Naive B cell (primary cell): Measurements from ENCODE around the gene RAB11A. TPM values are rescaled to one million over a fixed set of nuclear protein-coding genes. Genes with fewer than 3 reads are reported as not detected.

Source experiments
- ATAC-seq, 2 donors: fragments of 150-1000 bp; cut with Tn5 transposase; 2 replicates each; pipeline ENCODE4 v1.10.0; 2021; ENCODE audit warnings: low read depth in 2 of 2, mild to moderate bottlenecking in 2 of 2, moderate library complexity in 2 of 2
- DNase-seq: peaks from one replicate; pipeline ENCODE4 v3.0.0; 2022
- H3K27ac Mint-ChIP-seq, 6 donors: one replicate each; pipeline ENCODE4 v1.8.0; 2020 to 2022; ENCODE audit warnings: mild to moderate bottlenecking in 6 of 6, mixed read lengths in 6 of 6, moderate library complexity in 5 of 6, inconsistent platforms in 2 of 6
- H3K27me3 Mint-ChIP-seq, 3 donors: one replicate each; pipeline ENCODE4 v1.8.0; 2021 to 2022; ENCODE audit warnings: mixed read lengths in 3 of 3, mild to moderate bottlenecking in 1 of 3
- H3K36me3 Mint-ChIP-seq, 2 donors: one replicate each; pipeline ENCODE4 v1.8.0; 2020 to 2022; ENCODE audit warnings: mixed read lengths in 2 of 2, inconsistent platforms in 1 of 2, mild to moderate bottlenecking in 1 of 2
- H3K4me1 Mint-ChIP-seq, 3 donors: one replicate each; pipeline ENCODE4 v1.8.0; 2020 to 2022; ENCODE audit warnings: mixed read lengths in 3 of 3, inconsistent platforms in 1 of 3, mild to moderate bottlenecking in 1 of 3, moderate library complexity in 1 of 3
- H3K4me3 Mint-ChIP-seq, 8 donors: one replicate each; pipeline ENCODE4 v1.8.0; 2020 to 2022; ENCODE audit warnings: mild to moderate bottlenecking in 8 of 8, mixed read lengths in 8 of 8, moderate library complexity in 8 of 8, inconsistent platforms in 2 of 8
- H3K9me3 Mint-ChIP-seq, 7 donors: one replicate each; pipeline ENCODE4 v1.8.0; 2020 to 2022; ENCODE audit warnings: mixed read lengths in 7 of 7, mild to moderate bottlenecking in 5 of 7, inconsistent platforms in 2 of 7, moderate library complexity in 1 of 7
- polyA plus RNA-seq, 6 donors: library from polyadenylated mRNA; unstranded; fragments of 300-500 nt; fragmentation: Illumina TruSeq; gene quantifications; one replicate each; pipeline ENCODE4 v1.2.3, GENCODE V29; 2021; ENCODE audit warnings: low read depth in 6 of 6

RAB11A gene
- polyA plus RNA-seq, 6 donors from 2014 or later = 204 to 294 (median 234) TPM

DNA sequence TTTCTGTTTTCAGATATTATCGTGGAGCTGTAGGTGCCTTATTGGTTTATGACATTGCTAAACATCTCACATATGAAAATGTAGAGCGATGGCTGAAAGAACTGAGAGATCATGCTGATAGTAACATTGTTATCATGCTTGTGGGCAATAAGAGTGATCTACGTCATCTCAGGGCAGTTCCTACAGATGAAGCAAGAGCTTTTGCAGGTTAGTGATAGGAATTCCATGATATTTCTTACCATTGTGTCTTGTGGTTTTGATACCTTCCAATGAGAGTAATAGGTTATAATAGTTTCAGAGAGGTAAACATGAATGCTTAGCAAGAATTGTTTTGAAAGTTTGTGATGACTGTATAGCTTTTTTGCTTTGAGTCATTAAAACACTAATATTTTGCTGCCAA is 8.5 kb downstream of the RAB11A start:
- Mint-ChIP-seq H3K9me3 (no peaks in the 10 kb centered on the region), H3K36me3 (peaks cover 11% of the 10 kb centered on the region in 2 donors), H3K4me3 (no peak overlapping the region), H3K4me1 (peaks cover 15 to 24% (median 23%) of the 10 kb centered on the region in 3 donors), H3K27me3 (no peaks in the 10 kb centered on the region), H3K27ac (no peak overlapping the region)
- no peak for ATAC-seq
- DNase-seq = no peak

DNA sequence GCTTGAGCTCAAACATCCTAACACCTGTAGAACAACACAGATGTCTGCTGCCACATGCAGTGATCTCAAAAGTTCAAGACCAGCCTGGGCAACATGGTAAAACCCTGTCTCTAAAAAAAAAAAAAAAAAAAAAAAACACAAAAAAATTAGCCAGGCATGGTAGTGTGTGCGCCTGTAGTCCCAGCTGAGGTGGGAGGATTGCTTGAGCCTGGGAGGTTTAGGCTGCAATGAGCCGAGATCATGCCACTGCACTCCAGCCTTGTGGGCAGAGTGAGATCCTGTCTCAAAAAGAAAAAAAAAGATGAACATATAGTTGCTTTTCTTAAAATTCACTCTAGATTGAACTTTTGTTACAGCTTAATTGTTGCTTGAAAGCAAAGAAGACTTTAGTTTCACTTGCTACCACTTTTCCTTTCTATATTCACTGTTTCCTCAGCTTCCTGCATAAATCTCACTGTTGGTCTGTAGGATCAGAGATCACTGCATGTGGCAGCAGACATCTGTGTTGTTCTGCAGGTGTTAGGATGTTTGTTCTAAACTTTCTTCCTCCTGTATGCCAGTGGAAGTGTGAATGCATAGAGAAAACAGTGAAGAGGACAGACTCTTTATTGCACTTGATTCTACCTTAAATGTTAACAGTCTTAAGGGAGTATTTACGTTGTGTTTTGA is 12.6 kb downstream of the RAB11A start:
- peaks cover 11 to 17% of the 10 kb centered on the region in 2 donors for H3K36me3 Mint-ChIP-seq
- DNase-seq (no peak), ATAC-seq (peak; percentile 21 to 31)
- H3K9me3 Mint-ChIP-seq = no peaks in the 10 kb centered on the region
- H3K27ac Mint-ChIP-seq = peak overlapping the region; percentile 41 to 88 (median 76)
- peaks cover 35 to 48% (median 40%) of the 10 kb centered on the region in 3 donors for H3K4me1 Mint-ChIP-seq
- H3K4me3 Mint-ChIP-seq = peak overlapping the region in 7 of 8 donors; percentile 34 to 77 (median 71)
- no peaks in the 10 kb centered on the region for H3K27me3 Mint-ChIP-seq

DNA sequence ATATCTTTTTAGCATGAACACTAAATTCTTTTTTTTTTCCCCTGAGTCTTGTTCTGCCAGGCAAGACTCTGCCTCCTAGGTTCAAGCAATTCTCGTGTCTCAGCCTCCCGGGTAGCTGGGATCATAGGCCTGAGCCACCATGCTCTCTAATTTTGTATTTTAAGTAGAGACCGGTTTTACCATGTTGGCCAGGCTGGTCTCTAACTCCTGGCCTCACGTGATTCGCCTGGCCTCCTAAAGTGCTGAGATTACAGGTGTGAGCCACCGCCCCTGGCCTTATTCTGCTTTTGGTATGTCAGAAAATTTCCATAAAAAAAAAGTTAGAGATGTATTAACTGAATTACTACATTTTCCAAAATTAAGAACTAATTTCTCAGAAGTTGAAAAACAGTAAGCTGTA is 14.3 kb downstream of the RAB11A start:
- Mint-ChIP-seq H3K36me3 (peaks cover 0 to 16% of the 10 kb centered on the region in 2 donors), H3K4me3 (peak overlapping the region in 6 of 8 donors; percentile 21 to 80 (median 28)), H3K9me3 (no peaks in the 10 kb centered on the region)

DNA sequence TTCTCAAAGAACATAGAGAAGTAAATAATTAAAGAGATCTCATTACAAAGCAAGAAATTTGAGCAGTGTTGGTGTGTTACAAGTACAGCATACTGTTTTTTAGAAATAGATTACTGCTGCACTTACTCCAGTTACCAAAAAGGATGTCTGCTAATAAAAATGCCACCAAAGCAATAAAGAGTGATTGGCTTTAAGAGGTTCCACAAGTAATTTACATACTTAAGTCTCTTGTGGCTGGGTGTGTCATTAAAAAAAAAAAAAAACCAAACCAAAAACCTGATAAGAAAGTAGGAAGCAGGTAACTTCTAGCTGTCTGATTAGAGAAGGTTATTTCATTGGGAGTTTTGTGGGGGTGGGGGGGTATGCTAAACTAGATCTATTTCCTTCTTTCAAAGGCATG is 15.2 kb downstream of the RAB11A start:
- Mint-ChIP-seq H3K9me3 (no peaks in the 10 kb centered on the region), H3K27ac (peak overlapping the region; percentile 52 to 91 (median 74)), H3K27me3 (no peaks in the 10 kb centered on the region), H3K4me3 (peak overlapping the region; percentile 2 to 65 (median 36)), H3K36me3 (peaks cover 0 to 14% of the 10 kb centered on the region in 2 donors), H3K4me1 (peaks cover 32 to 51% (median 40%) of the 10 kb centered on the region in 3 donors)
- ATAC-seq (peak; percentile 83 to 87), DNase-seq (peak; percentile 43)

More for the DNA sequence above, 14.3 kb downstream of the RAB11A start:
- DNase-seq (no peak), ATAC-seq (no peak)
- Mint-ChIP-seq H3K27me3 (no peaks in the 10 kb centered on the region), H3K27ac (peak overlapping the region in 5 of 6 donors; percentile 74 to 88 (median 86)), H3K4me1 (peaks cover 32 to 51% (median 40%) of the 10 kb centered on the region in 3 donors)

DNA sequence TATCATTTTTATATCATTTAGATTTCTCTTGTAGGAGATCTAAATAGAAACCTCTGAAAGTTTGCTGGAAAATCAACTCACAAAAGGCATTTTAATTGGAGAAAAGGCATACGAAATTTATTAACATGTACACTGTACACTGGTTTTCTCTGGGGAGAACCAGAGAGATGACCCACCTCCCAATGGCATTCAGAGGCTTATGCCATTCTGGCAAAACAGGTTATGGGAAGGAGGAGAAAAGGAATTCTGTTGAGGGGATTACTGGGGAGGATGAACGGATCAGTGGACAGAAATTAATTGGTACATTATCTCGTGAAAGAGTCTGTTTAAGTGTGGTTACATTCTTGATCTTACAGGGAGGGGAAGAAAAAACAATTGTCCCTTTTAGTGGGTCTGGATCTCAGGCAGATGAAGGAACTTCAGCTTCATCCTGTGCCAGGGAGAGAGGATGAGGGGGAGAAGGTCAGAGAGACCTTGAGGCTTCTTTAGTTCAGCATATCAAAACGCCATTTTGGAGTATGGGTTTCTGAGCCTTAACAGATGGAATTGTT is 16.5 kb downstream of the RAB11A start:
- Mint-ChIP-seq H3K4me1 (peaks cover 35 to 51% (median 40%) of the 10 kb centered on the region in 3 donors), H3K36me3 (peaks cover 0 to 10% of the 10 kb centered on the region in 2 donors), H3K27ac (peak overlapping the region in 4 of 6 donors; percentile 43 to 87 (median 48)), H3K27me3 (no peaks in the 10 kb centered on the region), H3K4me3 (no peak overlapping the region), H3K9me3 (no peaks in the 10 kb centered on the region)
- no peak for ATAC-seq
- no peak for DNase-seq

DNA sequence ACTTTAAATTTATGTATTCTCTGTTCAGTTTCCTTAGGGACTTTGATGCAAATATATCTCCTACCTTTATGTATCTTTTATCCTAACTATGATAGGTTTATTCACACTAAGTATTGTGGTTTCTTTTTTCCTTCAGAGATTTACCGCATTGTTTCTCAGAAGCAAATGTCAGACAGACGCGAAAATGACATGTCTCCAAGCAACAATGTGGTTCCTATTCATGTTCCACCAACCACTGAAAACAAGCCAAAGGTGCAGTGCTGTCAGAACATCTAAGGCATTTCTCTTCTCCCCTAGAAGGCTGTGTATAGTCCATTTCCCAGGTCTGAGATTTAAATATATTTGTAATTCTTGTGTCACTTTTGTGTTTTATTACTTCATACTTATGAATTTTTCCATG is 18.3 kb downstream of the RAB11A start:
- H3K27me3 Mint-ChIP-seq = no peaks in the 10 kb centered on the region
- DNase-seq = no peak
- H3K36me3 Mint-ChIP-seq = peaks cover 0 to 18% of the 10 kb centered on the region in 2 donors
- no peak overlapping the region for H3K27ac Mint-ChIP-seq
- no peak overlapping the region for H3K4me3 Mint-ChIP-seq
- no peak for ATAC-seq
- H3K4me1 Mint-ChIP-seq = peaks cover 25 to 37% (median 28%) of the 10 kb centered on the region in 3 donors
- no peaks in the 10 kb centered on the region for H3K9me3 Mint-ChIP-seq

DNA sequence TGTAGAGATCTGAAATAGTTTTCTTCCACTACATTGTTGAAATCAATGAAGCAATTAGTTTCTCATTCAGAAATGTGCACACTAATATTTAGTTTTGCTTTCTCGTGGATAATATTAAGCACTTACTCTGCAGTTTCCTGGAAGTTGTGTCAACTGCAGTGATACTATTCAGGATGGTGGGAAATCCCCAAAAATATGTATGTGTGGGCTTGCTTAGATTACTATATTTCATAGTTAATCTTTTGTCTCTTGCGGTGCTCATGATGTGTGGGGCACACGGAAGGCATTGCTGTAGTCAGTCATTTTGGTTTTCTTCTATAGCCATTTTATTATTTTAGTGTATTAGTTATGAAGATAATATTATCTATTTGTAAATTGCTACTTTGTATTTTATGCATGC is 19.7 kb downstream of the RAB11A start:
- H3K9me3 Mint-ChIP-seq = no peaks in the 10 kb centered on the region
- H3K36me3 Mint-ChIP-seq = peaks cover 0 to 20% of the 10 kb centered on the region in 2 donors
- H3K4me3 Mint-ChIP-seq = no peak overlapping the region
- ATAC-seq (no peak), DNase-seq (no peak)
- H3K4me1 Mint-ChIP-seq = peaks cover 15 to 24% (median 16%) of the 10 kb centered on the region in 3 donors
- H3K27ac Mint-ChIP-seq = no peak overlapping the region
- no peaks in the 10 kb centered on the region for H3K27me3 Mint-ChIP-seq

DNA sequence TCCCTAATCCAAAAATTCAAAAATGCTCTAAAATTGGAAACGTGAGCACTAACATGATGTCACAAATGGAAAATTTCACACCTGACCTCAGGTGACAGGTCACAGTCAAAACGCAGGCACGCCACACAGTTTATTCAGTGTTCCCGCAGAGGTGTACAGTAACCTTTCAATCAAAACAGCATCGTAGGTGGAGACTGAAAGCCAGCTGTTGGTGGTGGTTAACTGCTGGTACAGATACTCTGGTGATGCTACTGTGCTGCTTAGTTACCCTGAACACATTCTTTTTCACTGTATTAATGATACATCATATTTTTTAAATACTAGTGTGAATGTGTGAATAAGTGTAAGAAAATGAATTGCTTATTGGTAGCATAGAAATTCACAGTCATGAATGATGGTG is 23.8 kb downstream of the RAB11A start:
- peaks cover 0 to 9% (median 5%) of the 10 kb centered on the region in 3 donors for H3K4me1 Mint-ChIP-seq
- no peaks in the 10 kb centered on the region for H3K9me3 Mint-ChIP-seq
- no peak overlapping the region for H3K4me3 Mint-ChIP-seq
- H3K27ac Mint-ChIP-seq = no peak overlapping the region
- H3K27me3 Mint-ChIP-seq = no peaks in the 10 kb centered on the region
- no peak for DNase-seq
- peaks cover 0 to 13% of the 10 kb centered on the region in 2 donors for H3K36me3 Mint-ChIP-seq
- no peak for ATAC-seq

DNA sequence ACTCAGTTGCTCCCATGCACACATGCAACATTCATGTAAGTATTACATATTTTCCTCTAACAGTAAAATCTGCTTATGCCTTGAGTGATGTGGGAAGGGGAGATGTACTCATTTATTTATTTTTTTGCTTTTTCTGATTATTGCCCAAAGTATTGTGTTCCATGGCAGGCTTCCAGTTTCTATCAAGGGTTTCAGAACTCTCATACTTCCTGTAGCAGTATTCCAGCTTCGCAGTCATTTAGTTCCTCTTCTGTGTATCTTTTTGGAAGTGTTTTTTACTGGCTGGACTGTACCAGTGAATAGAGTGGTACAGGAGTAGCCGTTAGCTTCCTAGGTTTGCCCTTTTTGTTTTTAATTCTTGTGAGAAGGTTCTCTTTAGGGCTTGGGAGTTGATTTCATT is 26.9 kb downstream of the RAB11A start:
- no peak for DNase-seq
- Mint-ChIP-seq H3K9me3 (no peaks in the 10 kb centered on the region), H3K36me3 (peaks cover 0 to 21% of the 10 kb centered on the region in 2 donors), H3K27ac (peak overlapping the region in 1 of 6 donors; percentile 71), H3K4me1 (peaks cover 0 to 4% (median 2%) of the 10 kb centered on the region in 3 donors), H3K27me3 (no peaks in the 10 kb centered on the region), H3K4me3 (no peak overlapping the region)
- no peak for ATAC-seq

DNA sequence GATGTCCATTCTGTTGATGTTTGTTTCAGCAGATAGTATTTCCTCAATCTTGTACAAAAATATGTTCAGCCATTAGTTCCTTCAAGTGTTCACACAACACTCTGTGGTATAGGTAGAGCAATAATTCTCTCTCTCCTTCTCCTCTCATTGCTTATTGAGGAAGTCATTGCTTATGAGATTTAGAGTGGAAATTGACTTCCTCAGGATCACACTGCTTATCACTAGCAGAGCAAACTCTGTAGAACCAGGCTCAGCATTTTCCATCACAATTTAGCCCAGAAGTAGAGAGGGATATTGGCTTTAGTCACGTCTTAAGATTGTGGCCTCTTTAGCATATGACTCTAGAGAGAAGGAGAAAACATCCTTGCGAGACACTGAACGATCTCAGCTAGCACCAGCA is 31.2 kb downstream of the RAB11A start:
- Mint-ChIP-seq H3K4me1 (peaks cover 20 to 27% (median 23%) of the 10 kb centered on the region in 3 donors), H3K4me3 (no peak overlapping the region), H3K9me3 (no peaks in the 10 kb centered on the region), H3K27me3 (no peaks in the 10 kb centered on the region), H3K27ac (no peak overlapping the region), H3K36me3 (peaks cover 0 to 16% of the 10 kb centered on the region in 2 donors)
- DNase-seq (no peak), ATAC-seq (no peak)

DNA sequence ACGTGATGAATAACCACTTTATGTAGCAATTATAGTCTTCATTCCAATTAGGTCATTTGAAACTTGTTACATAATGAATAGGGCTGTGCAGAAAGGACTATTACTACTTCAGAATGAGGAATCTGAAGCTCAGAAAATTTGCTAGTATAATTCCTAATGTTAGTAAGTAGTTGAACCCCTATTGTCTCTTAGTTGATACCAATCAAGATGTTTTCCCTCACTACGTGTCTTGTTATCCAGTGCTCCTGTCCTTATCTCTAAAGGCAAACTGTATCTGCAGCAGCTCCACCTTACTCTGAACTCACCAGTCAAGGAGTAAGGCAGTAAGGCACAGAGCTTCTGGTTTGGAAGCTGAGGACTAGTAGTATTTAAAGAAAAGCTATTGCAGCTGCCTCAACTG is 32.0 kb downstream of the RAB11A start:
- Mint-ChIP-seq H3K9me3 (no peaks in the 10 kb centered on the region), H3K27me3 (no peaks in the 10 kb centered on the region), H3K4me1 (peaks cover 20 to 27% (median 23%) of the 10 kb centered on the region in 3 donors), H3K4me3 (no peak overlapping the region), H3K27ac (peak overlapping the region in 2 of 6 donors; percentile 7 to 26), H3K36me3 (peaks cover 0 to 16% of the 10 kb centered on the region in 2 donors)
- DNase-seq (no peak), ATAC-seq (no peak)

DNA sequence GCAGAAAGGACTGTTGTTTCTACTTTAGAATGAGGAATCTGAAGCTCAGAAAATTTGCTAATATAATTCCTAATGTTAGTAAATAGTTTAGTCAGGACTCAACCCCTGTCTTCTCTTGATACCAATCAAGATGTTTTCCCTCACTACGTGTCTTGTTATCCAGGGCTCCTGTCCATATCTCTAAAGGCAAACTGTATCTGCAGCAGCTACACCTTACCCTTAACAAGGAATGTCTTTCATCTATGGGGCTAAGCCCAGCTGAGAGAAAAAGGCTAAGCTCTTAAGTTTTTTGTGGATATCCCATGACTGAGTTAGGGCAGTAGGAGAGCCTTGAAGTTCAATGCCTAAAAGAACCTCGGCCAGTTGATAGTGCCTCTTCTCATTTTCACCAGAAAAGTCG is 32.5 kb downstream of the RAB11A start:
- Mint-ChIP-seq H3K27me3 (no peaks in the 10 kb centered on the region), H3K9me3 (no peaks in the 10 kb centered on the region), H3K4me3 (peak overlapping the region in 3 of 8 donors; percentile 22 to 49 (median 40)), H3K36me3 (peaks cover 3 to 19% of the 10 kb centered on the region in 2 donors), H3K4me1 (peaks cover 20 to 27% (median 23%) of the 10 kb centered on the region in 3 donors), H3K27ac (peak overlapping the region in 5 of 6 donors; percentile 11 to 94 (median 84))
- DNase-seq (no peak), ATAC-seq (no peak)

DNA sequence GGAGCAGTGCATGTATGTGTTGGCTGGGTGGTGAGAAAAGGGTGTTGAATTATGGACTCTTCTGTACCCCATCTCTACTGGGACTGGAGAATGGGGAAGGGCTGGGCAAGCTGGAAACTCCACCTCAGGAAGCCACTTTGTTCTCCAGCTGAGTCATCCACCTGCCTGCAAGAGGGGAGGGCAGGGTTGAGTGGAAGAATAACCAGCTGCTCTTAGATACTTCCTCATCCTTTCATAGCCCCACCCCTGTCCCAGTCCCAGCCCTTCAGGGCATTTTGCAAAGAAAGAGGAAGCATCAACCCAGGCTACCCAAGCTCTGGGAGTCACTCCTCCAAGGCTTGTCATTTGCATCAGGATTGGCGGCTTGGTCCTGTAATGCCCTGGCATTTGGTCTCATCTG is 33.1 kb downstream of the RAB11A start:
- Mint-ChIP-seq H3K4me1 (peaks cover 20 to 27% (median 23%) of the 10 kb centered on the region in 3 donors), H3K36me3 (peaks cover 8 to 22% of the 10 kb centered on the region in 2 donors), H3K9me3 (no peaks in the 10 kb centered on the region), H3K4me3 (peak overlapping the region in 7 of 8 donors; percentile 17 to 82 (median 49)), H3K27me3 (no peaks in the 10 kb centered on the region), H3K27ac (peak overlapping the region in 5 of 6 donors; percentile 11 to 94 (median 84))
- ATAC-seq (peak; percentile 100), DNase-seq (peak; percentile 63)
